PFSK-1 (cell line): ENCODE measurements around the gene SARM1.

Experiments used
- FOXP2 ChIP-seq: optimal IDR thresholded peaks from 2 replicates; pipeline ENCODE3; 2011; ENCODE audit warnings: borderline replicate concordance, control low read depth, inconsistent platforms; ENCODE audit not compliant: insufficient read depth; ENCODE audit errors: extremely low read length, extremely low read depth
- POLR2AphosphoS5 ChIP-seq: IDR thresholded peaks from 2 replicates; pipeline ENCODE4 v1.6.1; 2012; ENCODE audit warnings: low read depth, mild to moderate bottlenecking, control low read depth, low read length, moderate library complexity
- SIN3A ChIP-seq: IDR thresholded peaks from 2 replicates; pipeline ENCODE4 v1.6.1; 2012; ENCODE audit warnings: mild to moderate bottlenecking, low read length, moderate library complexity, borderline replicate concordance; ENCODE audit not compliant: insufficient read depth
- TAF1 ChIP-seq: IDR thresholded peaks from 2 replicates; pipeline ENCODE4 v1.6.1; 2012; ENCODE audit warnings: low read length, control low read depth, borderline replicate concordance; ENCODE audit not compliant: insufficient read depth
- TF ChIP-seq, protein P1 (sequence below), 2 experiments: IDR thresholded peaks; 2 replicates each; pipeline versions ENCODE4 v1.6.1 to v1.8.0; 2011 to 2012; ENCODE audit warnings: low read depth in 2 of 2, low read length in 2 of 2, control low read depth in 1 of 2, inconsistent platforms in 1 of 2, mild to moderate bottlenecking in 1 of 2, moderate library complexity in 1 of 2; ENCODE audit not compliant: insufficient read depth in 1 of 2

The SARM1 gene

DNA sequence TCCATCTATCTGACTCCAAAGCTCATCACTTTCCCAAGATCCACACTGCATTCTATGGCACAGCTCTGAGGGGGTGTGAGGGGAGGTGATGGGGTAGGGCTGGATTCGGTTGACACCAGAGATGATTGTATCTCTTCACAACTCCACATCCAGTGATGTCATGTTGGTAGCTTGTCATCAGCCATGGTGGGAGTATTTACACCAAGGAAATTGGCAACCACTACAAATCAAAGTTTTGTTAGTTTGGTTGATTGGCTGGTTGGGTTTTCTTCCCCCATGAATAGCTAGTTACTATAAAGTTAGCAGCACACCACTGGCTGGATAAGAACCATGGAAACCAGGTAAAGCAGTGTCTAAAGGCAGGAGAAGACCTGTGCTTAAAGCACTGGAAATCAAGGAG, 19.5 kb downstream of the SARM1 start:
- TF ChIP-seq FOXP2 (no peak), POLR2AphosphoS5 (no peak), SIN3A (no peak), TAF1 (no peak)
- TF ChIP-seq, protein P1, sequence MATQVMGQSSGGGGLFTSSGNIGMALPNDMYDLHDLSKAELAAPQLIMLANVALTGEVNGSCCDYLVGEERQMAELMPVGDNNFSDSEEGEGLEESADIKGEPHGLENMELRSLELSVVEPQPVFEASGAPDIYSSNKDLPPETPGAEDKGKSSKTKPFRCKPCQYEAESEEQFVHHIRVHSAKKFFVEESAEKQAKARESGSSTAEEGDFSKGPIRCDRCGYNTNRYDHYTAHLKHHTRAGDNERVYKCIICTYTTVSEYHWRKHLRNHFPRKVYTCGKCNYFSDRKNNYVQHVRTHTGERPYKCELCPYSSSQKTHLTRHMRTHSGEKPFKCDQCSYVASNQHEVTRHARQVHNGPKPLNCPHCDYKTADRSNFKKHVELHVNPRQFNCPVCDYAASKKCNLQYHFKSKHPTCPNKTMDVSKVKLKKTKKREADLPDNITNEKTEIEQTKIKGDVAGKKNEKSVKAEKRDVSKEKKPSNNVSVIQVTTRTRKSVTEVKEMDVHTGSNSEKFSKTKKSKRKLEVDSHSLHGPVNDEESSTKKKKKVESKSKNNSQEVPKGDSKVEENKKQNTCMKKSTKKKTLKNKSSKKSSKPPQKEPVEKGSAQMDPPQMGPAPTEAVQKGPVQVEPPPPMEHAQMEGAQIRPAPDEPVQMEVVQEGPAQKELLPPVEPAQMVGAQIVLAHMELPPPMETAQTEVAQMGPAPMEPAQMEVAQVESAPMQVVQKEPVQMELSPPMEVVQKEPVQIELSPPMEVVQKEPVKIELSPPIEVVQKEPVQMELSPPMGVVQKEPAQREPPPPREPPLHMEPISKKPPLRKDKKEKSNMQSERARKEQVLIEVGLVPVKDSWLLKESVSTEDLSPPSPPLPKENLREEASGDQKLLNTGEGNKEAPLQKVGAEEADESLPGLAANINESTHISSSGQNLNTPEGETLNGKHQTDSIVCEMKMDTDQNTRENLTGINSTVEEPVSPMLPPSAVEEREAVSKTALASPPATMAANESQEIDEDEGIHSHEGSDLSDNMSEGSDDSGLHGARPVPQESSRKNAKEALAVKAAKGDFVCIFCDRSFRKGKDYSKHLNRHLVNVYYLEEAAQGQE (IDR thresholded peaks at IDR 0.05; ENCODE audit: insufficient read depth in 1 of 2, low read depth in 2 of 2, low read length in 2 of 2), result no peak

DNA sequence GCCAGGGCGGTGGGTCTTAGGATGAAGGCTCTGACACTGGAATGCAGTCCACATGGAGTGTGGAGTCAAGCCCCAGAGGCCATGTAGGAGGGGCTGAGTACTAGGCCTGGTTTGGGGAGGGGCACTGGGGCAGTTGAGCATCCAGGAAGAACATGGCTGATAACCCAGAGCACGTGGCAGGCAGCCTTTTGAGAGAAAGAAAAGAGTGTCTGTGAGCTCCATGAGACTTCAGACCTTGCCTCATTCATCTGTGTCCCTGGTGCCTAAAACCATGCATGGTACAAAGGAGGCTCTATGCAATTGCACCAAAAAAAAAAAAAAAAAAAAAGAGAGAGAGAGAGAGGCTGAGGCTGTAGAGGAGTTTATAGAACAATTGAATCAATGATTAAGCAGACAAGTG, 19.9 kb downstream of the SARM1 start:
- TF ChIP-seq SIN3A (no peak), POLR2AphosphoS5 (no peak), FOXP2 (no peak), TAF1 (no peak)
- TF ChIP-seq, protein P1 (IDR thresholded peaks at IDR 0.05; ENCODE audit: insufficient read depth in 1 of 2, low read depth in 2 of 2, low read length in 2 of 2), result no peak

DNA sequence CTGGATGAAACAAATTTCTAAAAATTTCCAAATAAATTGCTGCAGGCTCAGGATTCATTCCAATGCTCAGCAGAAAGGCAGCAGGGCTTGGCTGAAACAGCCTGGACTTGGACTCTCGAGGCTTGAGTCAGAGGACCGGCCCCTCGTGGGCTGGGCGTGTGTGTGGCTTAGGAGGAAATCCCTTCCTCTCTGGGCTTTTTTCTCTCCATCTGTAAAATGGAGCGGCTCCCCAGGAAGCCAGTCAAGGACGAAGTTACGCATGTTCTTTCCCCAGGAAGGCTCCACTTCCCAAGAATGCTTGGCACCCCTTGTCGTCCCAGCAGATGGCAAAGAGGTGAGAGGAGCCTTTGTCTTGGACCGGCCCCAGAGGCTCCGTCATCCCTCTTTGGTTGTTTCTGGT, 21.0 kb downstream of the SARM1 start:
- no peak for TF ChIP-seq FOXP2
- TF ChIP-seq SIN3A, result no peak
- no peak for TF ChIP-seq TAF1
- TF ChIP-seq, protein P1 (IDR thresholded peaks at IDR 0.05; ENCODE audit: insufficient read depth in 1 of 2, low read depth in 2 of 2, low read length in 2 of 2), result no peak
- no peak for TF ChIP-seq POLR2AphosphoS5

DNA sequence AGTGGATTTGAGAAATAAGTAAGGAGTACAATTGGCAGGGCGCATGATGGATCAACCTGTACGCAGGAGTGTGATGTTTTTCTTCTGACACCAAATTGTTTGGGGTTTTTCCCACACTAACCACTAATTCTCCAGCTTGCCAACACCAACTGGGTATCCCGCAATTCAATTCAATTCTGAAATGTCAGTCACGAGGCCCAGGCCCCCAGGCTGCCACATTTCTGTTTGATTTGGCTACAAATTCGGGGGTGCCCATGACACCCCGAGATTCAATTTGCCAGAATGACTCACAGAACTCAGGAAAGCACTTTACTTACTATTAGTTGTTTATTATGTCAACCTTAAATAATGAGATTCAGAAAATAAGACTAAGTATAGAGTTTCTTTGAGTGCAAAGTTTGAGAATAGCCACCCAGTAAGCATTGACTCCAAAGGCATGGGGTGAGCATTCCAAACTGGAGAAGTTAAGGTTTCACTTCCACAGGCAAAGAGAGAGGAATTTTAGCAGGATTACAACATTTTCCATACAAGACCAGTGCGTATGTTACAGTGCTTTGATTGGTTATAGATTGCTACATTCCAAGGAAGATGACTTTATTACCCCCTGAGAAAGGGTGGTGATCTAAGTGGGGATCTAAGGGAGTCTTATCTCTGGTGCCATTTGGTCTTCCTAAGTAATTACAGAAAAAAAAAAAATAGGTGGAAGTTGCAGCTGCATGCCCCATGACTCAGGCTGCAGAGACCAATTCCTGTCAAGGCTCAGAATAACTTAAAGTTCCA, 23.0 kb downstream of the SARM1 start:
- TF ChIP-seq POLR2AphosphoS5 (no peak), SIN3A (no peak), FOXP2 (no peak), TAF1 (no peak)
- TF ChIP-seq, protein P1 (IDR thresholded peaks at IDR 0.05; ENCODE audit: insufficient read depth in 1 of 2, low read depth in 2 of 2, low read length in 2 of 2), result no peak

DNA sequence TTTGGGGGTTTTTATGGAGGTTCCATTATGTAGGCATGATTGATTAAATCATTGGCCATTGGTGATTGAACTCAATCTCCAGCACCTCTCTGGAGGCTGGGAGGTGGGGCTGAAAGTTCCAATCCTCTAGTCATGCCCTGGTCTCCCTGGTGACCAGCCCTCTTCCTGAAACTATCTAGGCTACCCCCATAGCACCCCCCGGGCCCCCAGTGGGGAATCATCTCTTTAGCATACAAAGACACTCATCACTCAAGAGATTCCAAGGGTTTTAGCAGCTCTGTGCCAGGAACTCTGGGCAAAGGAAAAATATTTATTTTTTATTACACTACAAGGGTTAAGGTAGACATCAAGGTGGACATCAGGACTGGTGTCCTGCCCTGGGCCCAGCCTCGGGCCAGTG, 23.9 kb downstream of the SARM1 start:
- TF ChIP-seq POLR2AphosphoS5, result no peak; the same call in 1 of the 2 replicates
- TF ChIP-seq TAF1, result no peak
- TF ChIP-seq FOXP2, result no peak
